H9 (cell line): ENCODE measurements around the gene PPAT. TPM values are rescaled to one million over a fixed set of nuclear protein-coding genes. Genes with fewer than 3 reads are reported as not detected.

ENCODE experiments used
- DNase-seq: peaks from one replicate; pipeline ENCODE4 v3.0.0-alpha.2; 2017
- H2AFZ ChIP-seq: one replicate; pipeline ENCODE4 v1.6.1; 2013; ENCODE audit warnings: mild to moderate bottlenecking, low read length, control low read depth, moderate library complexity
- H2AK5ac ChIP-seq: 2 replicates; pipeline ENCODE4 v1.6.1; 2013; ENCODE audit warnings: low read length, control low read depth, mixed read lengths; ENCODE audit not compliant: insufficient read length
- H2BK120ac ChIP-seq: one replicate; pipeline ENCODE4 v1.6.1; 2013; ENCODE audit warnings: low read depth, mild to moderate bottlenecking, low read length, control low read depth, inconsistent platforms; ENCODE audit not compliant: poor library complexity, severe bottlenecking
- H2BK12ac ChIP-seq: 2 replicates; pipeline ENCODE4 v1.6.1; 2013; ENCODE audit warnings: low read length, control low read depth, mixed read lengths, low read depth; ENCODE audit not compliant: insufficient read length
- H2BK15ac ChIP-seq: 2 replicates; pipeline ENCODE4 v1.6.1; 2013; ENCODE audit warnings: low read depth, low read length, control low read depth
- H2BK20ac ChIP-seq: one replicate; pipeline ENCODE4 v1.6.1; 2013; ENCODE audit warnings: low read depth, mild to moderate bottlenecking, low read length, control low read depth, inconsistent platforms; ENCODE audit not compliant: poor library complexity, severe bottlenecking
- H2BK5ac ChIP-seq: 2 replicates; pipeline ENCODE4 v1.6.1; 2013; ENCODE audit warnings: low read length, control low read depth, mixed read lengths; ENCODE audit not compliant: insufficient read length
- H3K14ac ChIP-seq: 2 replicates; pipeline ENCODE4 v1.6.1; 2013; ENCODE audit warnings: low read length, control low read depth; ENCODE audit not compliant: insufficient read depth
- H3K18ac ChIP-seq: 2 replicates; pipeline ENCODE4 v1.6.1; 2013; ENCODE audit warnings: low read depth, mild to moderate bottlenecking, mixed read lengths, low read length, control low read depth; ENCODE audit not compliant: insufficient read length
- H3K23ac ChIP-seq: 2 replicates; pipeline ENCODE4 v1.6.1; 2013; ENCODE audit warnings: low read length, control low read depth, mixed read lengths, low read depth; ENCODE audit not compliant: insufficient read length
- H3K23me2 ChIP-seq: 2 replicates; pipeline ENCODE4 v1.6.1; 2013; ENCODE audit warnings: low read depth, mild to moderate bottlenecking, mixed read lengths, low read length, control low read depth; ENCODE audit not compliant: insufficient read length, poor library complexity, severe bottlenecking
- H3K27ac ChIP-seq: 2 replicates; pipeline ENCODE4 v1.5.1; 2013; ENCODE audit warnings: low read length, control low read depth, mixed read lengths, low read depth; ENCODE audit not compliant: insufficient read length
- H3K27me3 ChIP-seq: 2 replicates; pipeline ENCODE4 v1.6.1; 2013; ENCODE audit warnings: low read length, control low read depth, inconsistent platforms; ENCODE audit not compliant: insufficient read depth
- H3K4ac ChIP-seq: 2 replicates; pipeline ENCODE4 v1.6.1; 2013; ENCODE audit warnings: low read depth, mild to moderate bottlenecking, control low read depth, inconsistent platforms, low read length, moderate library complexity
- H3K4me1 ChIP-seq: 2 replicates; pipeline ENCODE4 v1.6.1; 2013; ENCODE audit warnings: low read length, control low read depth, inconsistent platforms; ENCODE audit not compliant: insufficient read depth
- H3K4me2 ChIP-seq: 2 replicates; pipeline ENCODE4 v1.6.1; 2013; ENCODE audit warnings: low read length, control low read depth, mixed read lengths; ENCODE audit not compliant: insufficient read length, insufficient read depth
- H3K56ac ChIP-seq: 2 replicates; pipeline ENCODE4 v1.6.1; 2013; ENCODE audit warnings: low read depth, mild to moderate bottlenecking, mixed read lengths, low read length, control low read depth; ENCODE audit not compliant: insufficient read length
- H3K79me1 ChIP-seq: 2 replicates; pipeline ENCODE4 v1.6.1; 2013; ENCODE audit warnings: low read depth, mild to moderate bottlenecking, moderate library complexity, low read length, control low read depth, inconsistent platforms; ENCODE audit not compliant: insufficient read depth, poor library complexity, severe bottlenecking
- H3K79me2 ChIP-seq: 2 replicates; pipeline ENCODE4 v1.6.1; 2013; ENCODE audit warnings: low read length, control low read depth, inconsistent platforms; ENCODE audit not compliant: insufficient read depth
- H3K9ac ChIP-seq: 2 replicates; pipeline ENCODE4 v1.6.1; 2013; ENCODE audit warnings: low read length, control low read depth, mixed read lengths; ENCODE audit not compliant: insufficient read length; ENCODE audit errors: extremely low read depth
- H3K9me3 ChIP-seq: one replicate; pipeline ENCODE4 v1.6.1; 2013; ENCODE audit warnings: low read depth, low read length, inconsistent platforms; ENCODE audit not compliant: control insufficient read depth
- H3T11ph ChIP-seq: one replicate; pipeline ENCODE4 v1.6.1; 2013; ENCODE audit warnings: mild to moderate bottlenecking, low read length, control low read depth, inconsistent platforms
- H4K20me1 ChIP-seq: one replicate; pipeline ENCODE4 v1.6.1; 2013; ENCODE audit not compliant: control insufficient read depth, insufficient read length, insufficient read depth
- H4K5ac ChIP-seq: 2 replicates; pipeline ENCODE4 v1.6.1; 2013; ENCODE audit warnings: low read depth, mild to moderate bottlenecking, mixed read lengths, low read length, control low read depth; ENCODE audit not compliant: insufficient read length
- H4K8ac ChIP-seq: replicated peaks from 2 replicates; pipeline ENCODE4 v1.6.1; 2013; ENCODE audit warnings: low read length, control low read depth, mixed read lengths, low read depth; ENCODE audit not compliant: insufficient read length
- H4K91ac ChIP-seq: 2 replicates; pipeline ENCODE4 v1.6.1; 2013; ENCODE audit warnings: low read depth, mild to moderate bottlenecking, moderate library complexity, mixed read lengths, low read length, control low read depth; ENCODE audit not compliant: insufficient read length
- H3K27ac Mint-ChIP-seq, 3 experiments: 2 replicates in 2 of 3; 3 replicates in 1 of 3; pipeline ENCODE4 v1.8.0; 2020 to 2021; ENCODE audit warnings: mixed read lengths in 3 of 3, mild to moderate bottlenecking in 1 of 3, moderate library complexity in 1 of 3
- H3K27me3 Mint-ChIP-seq: 2 replicates; pipeline ENCODE4 v1.8.0; 2021; ENCODE audit warnings: low read depth, mild to moderate bottlenecking, moderate library complexity, mixed read lengths
- H3K36me3 Mint-ChIP-seq, 3 experiments: 2 replicates in 2 of 3; 3 replicates in 1 of 3; pipeline ENCODE4 v1.8.0; 2020 to 2021; ENCODE audit warnings: low read depth in 3 of 3, mixed read lengths in 3 of 3; ENCODE audit not compliant: insufficient read depth in 1 of 3
- H3K4me1 Mint-ChIP-seq, 2 experiments: 2 replicates each; pipeline ENCODE4 v1.8.0; 2020; ENCODE audit warnings: mixed read lengths in 2 of 2
- H3K4me3 Mint-ChIP-seq, 2 experiments: 2 replicates in 1 of 2; 3 replicates in 1 of 2; pipeline ENCODE4 v1.8.0; 2020 to 2021; ENCODE audit warnings: mild to moderate bottlenecking in 2 of 2, mixed read lengths in 2 of 2, moderate library complexity in 1 of 2
- H3K9me3 Mint-ChIP-seq, 2 experiments: 2 replicates in 1 of 2; 3 replicates in 1 of 2; pipeline ENCODE4 v1.8.0; 2020; ENCODE audit warnings: mild to moderate bottlenecking in 2 of 2, mixed read lengths in 2 of 2, moderate library complexity in 1 of 2
- WGBS: extraction: QIAGEN DNeasy Blood & Tissue Kit; methylation state at CpG from one replicate; pipeline ENCODE4 v1.1.7; 2013; ENCODE audit warnings: missing lambda C conversion rate, low lambda C conversion rate, mixed read lengths; ENCODE audit not compliant: insufficient read length; ENCODE audit errors: extremely low coverage; 5-methylcytosine and 5-hydroxymethylcytosine counted together
- total RNA-seq: library from RNA; stranded (reverse); gene quantifications from 2 replicates; pipeline ENCODE4 v1.2.1, GENCODE V29; 2021
- TF ChIP-seq, protein P1 (sequence below): fragments of 200-600 bp; sonication (generic); conservative IDR thresholded peaks from 3 replicates; pipeline ENCODE4 v1.8.0; 2021; ENCODE audit warnings: antibody characterized with exemption, mild to moderate bottlenecking

Gene PPAT
- total RNA-seq, 1 experiment from 2014 or later = 77.1 TPM

DNA sequence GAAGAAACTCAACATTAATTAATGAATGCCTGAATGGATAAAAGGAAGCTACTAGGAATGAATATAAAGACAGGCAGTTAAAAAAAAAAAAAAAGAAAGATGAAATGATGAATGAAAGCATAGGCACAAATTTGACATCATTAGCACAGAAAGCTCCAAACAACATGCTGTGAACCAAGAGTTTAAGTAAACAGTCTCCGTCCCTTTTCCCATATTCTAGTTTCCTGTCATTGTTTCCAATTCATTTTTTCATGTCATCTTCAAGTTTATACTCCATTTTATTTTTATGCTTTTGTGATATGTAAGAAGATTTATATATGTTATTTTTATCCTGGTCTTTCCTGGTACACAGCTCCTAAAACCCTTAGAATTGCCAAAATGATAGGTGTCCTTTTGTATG, 30.4 kb downstream of the PPAT start:
- H4K20me1 ChIP-seq = no peaks in the 10 kb centered on the region
- no peak overlapping the region for H3K14ac ChIP-seq
- H3K4me2 ChIP-seq = no peak overlapping the region
- Mint-ChIP-seq H3K36me3 (peaks cover 31 to 70% (median 61%) of the 10 kb centered on the region in 3 experiments), H3K4me1 (peaks cover 27 to 32% of the 10 kb centered on the region in 2 experiments), H3K27ac (no peak overlapping the region), H3K9me3 (no peaks in the 10 kb centered on the region), H3K4me3 (no peak overlapping the region), H3K27me3 (no peaks in the 10 kb centered on the region)
- H3K27ac ChIP-seq = no peak overlapping the region
- H2BK120ac ChIP-seq = no peak overlapping the region
- H3K9ac ChIP-seq = no peak overlapping the region
- H2AFZ ChIP-seq = no peak overlapping the region
- H2BK15ac ChIP-seq = no peak overlapping the region
- H4K8ac ChIP-seq = no peak overlapping the region
- WGBS = no CpG with 5 or more reads among the region's 1 CpG
- no peak overlapping the region for H3T11ph ChIP-seq
- H3K23ac ChIP-seq = no peak overlapping the region
- H4K91ac ChIP-seq = no peak overlapping the region
- H3K79me1 ChIP-seq = peaks cover 4% of the 10 kb centered on the region
- peaks cover 9% of the 10 kb centered on the region; the same call in 1 of the 2 replicates for H3K79me2 ChIP-seq
- no peak overlapping the region for H2BK12ac ChIP-seq
- DNase-seq = no peak
- H3K9me3 ChIP-seq = no peaks in the 10 kb centered on the region
- no peak overlapping the region for H2BK20ac ChIP-seq
- H3K18ac ChIP-seq = no peak overlapping the region
- H2AK5ac ChIP-seq = no peak overlapping the region
- TF ChIP-seq, protein P1, sequence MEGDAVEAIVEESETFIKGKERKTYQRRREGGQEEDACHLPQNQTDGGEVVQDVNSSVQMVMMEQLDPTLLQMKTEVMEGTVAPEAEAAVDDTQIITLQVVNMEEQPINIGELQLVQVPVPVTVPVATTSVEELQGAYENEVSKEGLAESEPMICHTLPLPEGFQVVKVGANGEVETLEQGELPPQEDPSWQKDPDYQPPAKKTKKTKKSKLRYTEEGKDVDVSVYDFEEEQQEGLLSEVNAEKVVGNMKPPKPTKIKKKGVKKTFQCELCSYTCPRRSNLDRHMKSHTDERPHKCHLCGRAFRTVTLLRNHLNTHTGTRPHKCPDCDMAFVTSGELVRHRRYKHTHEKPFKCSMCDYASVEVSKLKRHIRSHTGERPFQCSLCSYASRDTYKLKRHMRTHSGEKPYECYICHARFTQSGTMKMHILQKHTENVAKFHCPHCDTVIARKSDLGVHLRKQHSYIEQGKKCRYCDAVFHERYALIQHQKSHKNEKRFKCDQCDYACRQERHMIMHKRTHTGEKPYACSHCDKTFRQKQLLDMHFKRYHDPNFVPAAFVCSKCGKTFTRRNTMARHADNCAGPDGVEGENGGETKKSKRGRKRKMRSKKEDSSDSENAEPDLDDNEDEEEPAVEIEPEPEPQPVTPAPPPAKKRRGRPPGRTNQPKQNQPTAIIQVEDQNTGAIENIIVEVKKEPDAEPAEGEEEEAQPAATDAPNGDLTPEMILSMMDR = no peak
- no peaks in the 10 kb centered on the region; the same call in 1 of the 2 replicates for H3K4me1 ChIP-seq
- no peaks in the 10 kb centered on the region for H3K27me3 ChIP-seq
- no peak overlapping the region for H3K56ac ChIP-seq
- no peak overlapping the region for H3K4ac ChIP-seq
- no peak overlapping the region for H2BK5ac ChIP-seq
- H4K5ac ChIP-seq = no peak overlapping the region
- H3K23me2 ChIP-seq = no peaks in the 10 kb centered on the region
